ENCODE measurements around the gene SLC25A11. TPM values are rescaled to one million over a fixed set of nuclear protein-coding genes. Genes with fewer than 3 reads are reported as not detected.

The SLC25A11 gene
- total RNA-seq, 1 donor from 2014 or later, result 45.7 TPM

DNA sequence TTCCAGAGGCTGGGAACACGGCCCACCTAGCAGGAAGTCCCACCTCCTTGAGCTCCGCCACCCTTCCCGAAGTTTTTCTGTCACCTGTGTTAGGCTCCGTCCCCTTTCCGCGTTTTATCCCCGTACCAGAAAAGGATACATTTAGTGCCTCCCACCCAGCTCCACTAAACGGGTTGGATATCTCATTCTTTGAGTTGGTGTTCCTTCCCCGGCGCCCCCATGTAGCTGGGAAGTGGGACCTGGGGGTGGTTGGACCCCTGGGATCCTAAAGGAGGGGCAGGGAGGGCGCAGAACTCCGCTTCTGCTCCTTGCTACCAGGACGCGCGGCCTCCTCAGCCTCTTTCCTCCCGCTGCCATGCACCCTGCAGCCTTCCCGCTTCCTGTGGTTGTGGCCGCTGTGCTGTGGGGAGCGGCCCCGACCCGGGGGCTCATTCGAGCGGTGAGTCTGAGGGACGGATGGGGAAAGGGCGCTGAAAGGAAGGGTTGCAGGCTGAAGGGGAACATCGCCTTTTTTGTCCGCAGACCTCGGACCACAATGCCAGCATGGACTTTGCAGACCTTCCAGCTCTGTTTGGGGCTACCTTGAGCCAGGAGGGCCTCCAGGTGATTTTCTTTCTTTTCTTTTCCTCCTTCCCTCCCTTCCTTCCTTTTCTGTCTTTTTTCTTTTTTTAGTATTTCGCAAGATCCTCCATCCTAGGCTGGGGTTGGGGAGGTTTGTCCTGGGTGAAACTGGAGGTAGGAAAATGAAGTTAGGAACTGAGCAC is 891 bp upstream of the SLC25A11 start:
- Histone ChIP-seq H3K9me3 (no peaks in the 10 kb centered on the region), H3K4me3 (peak overlapping the region; percentile 76 to 88), H3K4me1 (peaks cover 51% of the 10 kb centered on the region), H3K27me3 (no peaks in the 10 kb centered on the region), H3K36me3 (peaks cover 0 to 45% of the 10 kb centered on the region in 2 donors), H3K27ac (peak overlapping the region; percentile 88)
- DNase-seq (ENCODE audit: extremely low spot score in 2 of 2), result no peak
- no peak for TF ChIP-seq CTCF (IDR thresholded peaks at IDR 0.05)
- TF ChIP-seq POLR2AphosphoS5 (IDR thresholded peaks at IDR 0.05; ENCODE audit: insufficient read depth in 1 of 2, low read depth in 1 of 2), result peak in 1 of 2 donors; percentile 3
- intact Hi-C loops (cut with DNase I), result no loop called here

- TF ChIP-seq POLR2A (IDR thresholded peaks at IDR 0.05) (no peak), CTCF (IDR thresholded peaks at IDR 0.05) (no peak), POLR2AphosphoS5 (IDR thresholded peaks at IDR 0.05; ENCODE audit: insufficient read depth in 1 of 2, low read depth in 1 of 2) (no peak)
- no peaks in the 10 kb centered on the region for H3K9me3 ChIP-seq
- peaks cover 40% of the 10 kb centered on the region for H3K4me1 ChIP-seq
- H3K4me3 ChIP-seq, result peak overlapping the region; percentile 76 to 88
- DNase-seq (ENCODE audit: extremely low spot score in 2 of 2), result no peak
- intact Hi-C loops (cut with DNase I), result no loop called here
- H3K36me3 ChIP-seq, result peaks cover 0 to 37% of the 10 kb centered on the region in 2 donors
- peak overlapping the region; percentile 88 for H3K27ac ChIP-seq
- H3K27me3 ChIP-seq, result no peaks in the 10 kb centered on the region
Observed at GRCh38 chr17:4939546-4939795, 375 bp downstream of the SLC25A11 start.

DNA sequence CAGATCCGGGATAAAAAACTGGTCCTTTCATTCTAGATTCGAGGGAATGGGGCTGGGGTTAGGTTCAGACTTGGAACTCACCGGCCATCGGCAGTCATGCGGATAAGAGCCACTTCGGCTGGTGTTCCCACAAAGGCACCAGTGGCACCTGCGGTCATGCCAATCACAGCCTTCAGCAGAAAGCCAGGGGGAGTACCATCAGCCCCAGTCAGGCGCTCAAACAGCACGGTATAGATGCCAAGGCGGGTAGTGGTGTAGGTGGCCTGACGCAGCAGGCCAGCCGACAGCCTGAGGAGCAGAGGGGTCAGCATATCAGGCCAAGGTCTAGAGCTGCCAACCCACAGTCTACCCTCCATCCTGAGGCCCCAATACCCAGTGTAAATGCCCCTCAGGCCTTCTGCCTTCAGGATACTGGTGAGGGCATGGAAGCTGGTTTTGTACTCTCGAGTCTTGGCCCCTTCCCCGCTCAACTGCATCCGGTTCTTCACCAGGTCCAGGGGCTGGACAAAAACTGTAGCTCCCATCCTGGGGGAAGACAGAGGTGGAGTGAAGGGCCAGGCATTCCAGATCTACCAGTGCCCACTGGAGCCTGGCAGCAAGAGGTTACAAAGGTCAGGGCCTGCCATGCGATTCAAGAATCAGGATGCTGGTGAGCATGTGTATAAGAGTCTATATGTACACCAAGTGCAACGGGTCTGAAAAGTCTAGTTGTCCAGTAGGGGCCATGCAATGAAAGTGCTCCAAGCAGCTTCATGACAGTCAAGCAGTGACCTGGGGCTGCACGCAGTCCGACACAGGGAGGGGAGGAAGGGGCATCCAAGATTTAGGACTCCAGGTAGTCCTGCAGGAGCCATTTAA is 929 bp downstream of the SLC25A11 start:
- no peak for DNase-seq (ENCODE audit: extremely low spot score in 2 of 2)
- Histone ChIP-seq H3K27me3 (no peaks in the 10 kb centered on the region), H3K4me1 (peaks cover 42% of the 10 kb centered on the region), H3K9me3 (no peaks in the 10 kb centered on the region), H3K27ac (peak overlapping the region; percentile 88), H3K36me3 (peaks cover 0 to 35% of the 10 kb centered on the region in 2 donors), H3K4me3 (peak overlapping the region; percentile 76 to 88)
- intact Hi-C loops (cut with DNase I), result no loop called here
- TF ChIP-seq POLR2A (IDR thresholded peaks at IDR 0.05) (no peak), CTCF (IDR thresholded peaks at IDR 0.05) (no peak), POLR2AphosphoS5 (IDR thresholded peaks at IDR 0.05; ENCODE audit: insufficient read depth in 1 of 2, low read depth in 1 of 2) (no peak)

DNA sequence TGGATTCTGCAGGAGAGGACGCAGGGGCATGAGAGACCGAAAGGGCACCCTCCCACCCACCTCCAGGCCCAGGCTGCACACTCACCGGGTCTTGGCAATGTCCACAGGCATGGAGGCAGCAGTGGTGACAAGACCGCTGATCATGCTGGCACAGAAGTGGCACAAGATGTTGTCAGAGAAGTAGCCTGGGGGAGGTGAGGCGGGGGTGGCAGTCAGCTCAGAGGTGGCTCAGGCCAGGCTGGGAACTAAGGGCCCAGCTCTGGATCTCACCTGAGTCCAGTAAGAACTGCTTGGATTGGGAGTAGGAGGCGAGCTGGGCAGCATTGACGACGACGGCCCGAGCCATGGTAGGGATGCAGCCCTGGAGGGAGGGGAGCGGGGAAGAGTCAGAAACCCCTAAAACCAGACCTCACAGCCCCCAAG is 1.8 kb downstream of the SLC25A11 start:
- DNase-seq (ENCODE audit: extremely low spot score in 2 of 2), result no peak
- H3K27me3 ChIP-seq, result no peaks in the 10 kb centered on the region
- H3K9me3 ChIP-seq, result no peaks in the 10 kb centered on the region
- peaks cover 0 to 30% of the 10 kb centered on the region in 2 donors for H3K36me3 ChIP-seq
- peaks cover 45% of the 10 kb centered on the region for H3K4me1 ChIP-seq
- no peak for TF ChIP-seq CTCF (IDR thresholded peaks at IDR 0.05)
- no peak for TF ChIP-seq POLR2A (IDR thresholded peaks at IDR 0.05)
- no peak for TF ChIP-seq POLR2AphosphoS5 (IDR thresholded peaks at IDR 0.05; ENCODE audit: insufficient read depth in 1 of 2, low read depth in 1 of 2)
- no peak overlapping the region for H3K27ac ChIP-seq
- H3K4me3 ChIP-seq, result no peak overlapping the region
- intact Hi-C loops (cut with DNase I), result no loop called here

GRCh38 chr17:4937553-4937952 is 2.3 kb downstream of the SLC25A11 start:
- H3K27ac ChIP-seq, result no peak overlapping the region
- TF ChIP-seq POLR2A (IDR thresholded peaks at IDR 0.05) (no peak), POLR2AphosphoS5 (IDR thresholded peaks at IDR 0.05; ENCODE audit: insufficient read depth in 1 of 2, low read depth in 1 of 2) (no peak)
- H3K36me3 ChIP-seq, result peaks cover 0 to 25% of the 10 kb centered on the region in 2 donors
- H3K4me3 ChIP-seq, result no peak overlapping the region
- no peak for DNase-seq (ENCODE audit: extremely low spot score in 2 of 2)
- intact Hi-C loops (cut with DNase I), result no loop called here
- H3K27me3 ChIP-seq, result no peaks in the 10 kb centered on the region
- H3K4me1 ChIP-seq, result peaks cover 45% of the 10 kb centered on the region
- no peaks in the 10 kb centered on the region for H3K9me3 ChIP-seq

Measured in vagina (tissue), 2 donors.